Fibroblast of mammary gland (primary cell): Measurements from ENCODE around the gene TMPRSS6.

ENCODE experiments used
- DNase-seq: peaks from one replicate; pipeline ENCODE4 v3.0.0-alpha.2; 2010; ENCODE audit warnings: low read depth
- H3K4me3 ChIP-seq: 2 replicates; pipeline ENCODE4 v1.5.1; 2011; ENCODE audit warnings: low read depth, mild to moderate bottlenecking, low read length, moderate library complexity; ENCODE audit not compliant: control insufficient read depth
- TF ChIP-seq, protein P1 (sequence below): conservative IDR thresholded peaks from 2 replicates; pipeline ENCODE4 v1.5.1; 2011; ENCODE audit warnings: low read depth, low read length, inconsistent platforms; ENCODE audit not compliant: control insufficient read depth, insufficient read depth

TMPRSS6 gene

GRCh38 chr22:37070744-37071143 lies 38.8 kb downstream of the TMPRSS6 start:
- no peak for DNase-seq
- TF ChIP-seq, protein P1, sequence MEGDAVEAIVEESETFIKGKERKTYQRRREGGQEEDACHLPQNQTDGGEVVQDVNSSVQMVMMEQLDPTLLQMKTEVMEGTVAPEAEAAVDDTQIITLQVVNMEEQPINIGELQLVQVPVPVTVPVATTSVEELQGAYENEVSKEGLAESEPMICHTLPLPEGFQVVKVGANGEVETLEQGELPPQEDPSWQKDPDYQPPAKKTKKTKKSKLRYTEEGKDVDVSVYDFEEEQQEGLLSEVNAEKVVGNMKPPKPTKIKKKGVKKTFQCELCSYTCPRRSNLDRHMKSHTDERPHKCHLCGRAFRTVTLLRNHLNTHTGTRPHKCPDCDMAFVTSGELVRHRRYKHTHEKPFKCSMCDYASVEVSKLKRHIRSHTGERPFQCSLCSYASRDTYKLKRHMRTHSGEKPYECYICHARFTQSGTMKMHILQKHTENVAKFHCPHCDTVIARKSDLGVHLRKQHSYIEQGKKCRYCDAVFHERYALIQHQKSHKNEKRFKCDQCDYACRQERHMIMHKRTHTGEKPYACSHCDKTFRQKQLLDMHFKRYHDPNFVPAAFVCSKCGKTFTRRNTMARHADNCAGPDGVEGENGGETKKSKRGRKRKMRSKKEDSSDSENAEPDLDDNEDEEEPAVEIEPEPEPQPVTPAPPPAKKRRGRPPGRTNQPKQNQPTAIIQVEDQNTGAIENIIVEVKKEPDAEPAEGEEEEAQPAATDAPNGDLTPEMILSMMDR = no peak
- H3K4me3 ChIP-seq = no peak overlapping the region

GRCh38 chr22:37070334-37070733 lies 39.2 kb downstream of the TMPRSS6 start:
- DNase-seq = no peak
- no peak overlapping the region for H3K4me3 ChIP-seq
- TF ChIP-seq, protein P1 = no peak

DNA sequence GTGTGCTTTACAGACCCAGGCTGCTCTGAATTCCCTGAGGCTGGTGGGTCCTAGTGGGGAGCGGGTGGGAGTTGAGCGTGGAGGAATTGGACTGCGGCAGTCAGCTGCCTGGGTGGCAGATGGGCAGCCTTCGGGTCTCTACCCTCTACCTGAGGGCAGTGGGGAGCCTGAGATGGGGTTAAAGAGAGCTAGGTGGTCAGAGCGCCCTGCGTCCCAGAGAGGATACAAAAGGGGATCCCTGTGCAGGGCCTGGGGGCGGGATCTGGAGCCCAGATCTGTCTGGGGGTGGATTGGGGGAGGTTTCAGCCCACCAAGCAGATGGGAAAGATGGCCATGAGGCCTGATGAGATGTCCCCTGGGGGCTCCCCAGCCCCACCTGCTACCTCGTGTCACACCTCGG lies 39.8 kb downstream of the TMPRSS6 start:
- DNase-seq = no peak
- no peak overlapping the region for H3K4me3 ChIP-seq
- TF ChIP-seq, protein P1 = no peak

- TF ChIP-seq, protein P1 = no peak
- DNase-seq = no peak
- H3K4me3 ChIP-seq = no peak overlapping the region
Observed at GRCh38 chr22:37069319-37069718, 40.2 kb downstream of the TMPRSS6 start.

GRCh38 chr22:37068859-37069258 lies 40.7 kb downstream of the TMPRSS6 start:
- TF ChIP-seq, protein P1 = no peak
- H3K4me3 ChIP-seq = no peak overlapping the region
- DNase-seq = no peak

DNA sequence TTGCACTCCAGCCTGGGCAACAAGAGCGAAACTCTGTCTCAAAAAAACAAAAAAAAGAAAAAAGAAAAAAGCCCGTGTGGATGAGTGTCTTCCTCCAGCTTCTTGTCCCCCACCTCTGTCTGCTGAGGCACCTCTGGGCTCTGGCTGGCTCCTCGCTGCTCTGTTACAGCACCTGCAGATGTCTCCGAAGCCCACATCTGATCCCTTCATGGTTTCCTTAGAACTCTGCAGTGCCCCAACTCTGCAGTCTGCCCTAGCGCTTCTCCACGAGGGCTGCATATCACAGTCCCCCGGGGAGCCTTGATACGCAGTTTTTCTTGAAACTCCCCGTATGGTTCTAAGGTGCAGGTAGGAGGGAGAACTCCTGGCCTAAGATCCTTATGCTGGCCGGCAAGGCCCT lies 42.1 kb downstream of the TMPRSS6 start:
- DNase-seq = no peak
- no peak overlapping the region for H3K4me3 ChIP-seq
- TF ChIP-seq, protein P1 = no peak

DNA sequence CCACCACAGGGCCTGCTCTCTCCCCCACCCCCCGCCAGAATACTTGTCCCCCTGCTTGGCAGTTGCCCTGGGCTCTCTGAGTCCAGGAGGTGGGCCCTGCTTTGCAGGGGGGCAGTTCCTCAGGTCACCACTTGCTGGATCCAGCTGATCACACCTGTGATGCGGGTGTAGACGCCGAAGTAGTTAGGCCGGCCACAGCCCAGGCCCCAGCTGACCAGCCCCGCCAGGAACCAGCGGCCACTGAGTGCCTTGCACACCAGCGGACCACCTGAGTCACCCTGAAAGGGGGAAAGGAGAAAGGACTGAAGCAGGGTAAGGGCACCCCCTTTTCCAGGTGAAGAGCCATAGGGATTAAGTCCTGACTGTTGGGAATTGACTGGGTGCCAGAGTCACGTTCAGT lies 43.6 kb downstream of the TMPRSS6 start:
- TF ChIP-seq, protein P1 = no peak
- no peak overlapping the region for H3K4me3 ChIP-seq
- no peak for DNase-seq
